WERI-Rb-1 (cell line): Measurements from ENCODE around the gene DGKI.

ENCODE experiments used
- DNase-seq: peaks from one replicate; pipeline ENCODE4 v3.0.0-alpha.2; 2020
- H3K27ac ChIP-seq: fragments of 250-450 bp; sonication (Bioruptor Pico); 2 replicates; pipeline ENCODE4 v1.5.1; 2020; ENCODE audit warnings: mild to moderate bottlenecking, moderate library complexity
- H3K27me3 ChIP-seq: fragments of 250-450 bp; sonication (Bioruptor Pico); 2 replicates; pipeline ENCODE4 v1.5.1; 2021; ENCODE audit warnings: mild to moderate bottlenecking, low read depth, moderate library complexity; ENCODE audit not compliant: insufficient read depth, severe bottlenecking
- H3K36me3 ChIP-seq: fragments of 250-450 bp; sonication (Bioruptor Pico); 2 replicates; pipeline ENCODE4 v1.5.1; 2020; ENCODE audit warnings: mild to moderate bottlenecking, moderate library complexity
- H3K4me3 ChIP-seq: 2 replicates; pipeline ENCODE4 v1.5.1; 2011; ENCODE audit warnings: low read depth, mild to moderate bottlenecking, control low read depth, low read length
- H3K9me3 ChIP-seq: fragments of 250-450 bp; sonication (Bioruptor Pico); 2 replicates; pipeline ENCODE4 v1.5.1; 2021; ENCODE audit warnings: mild to moderate bottlenecking, moderate library complexity; ENCODE audit not compliant: severe bottlenecking
- CTCF ChIP-seq: IDR thresholded peaks from 2 replicates; pipeline ENCODE4 v1.5.1; 2011; ENCODE audit warnings: low read depth, mild to moderate bottlenecking, control low read depth, inconsistent platforms, low read length

DGKI gene

DNA sequence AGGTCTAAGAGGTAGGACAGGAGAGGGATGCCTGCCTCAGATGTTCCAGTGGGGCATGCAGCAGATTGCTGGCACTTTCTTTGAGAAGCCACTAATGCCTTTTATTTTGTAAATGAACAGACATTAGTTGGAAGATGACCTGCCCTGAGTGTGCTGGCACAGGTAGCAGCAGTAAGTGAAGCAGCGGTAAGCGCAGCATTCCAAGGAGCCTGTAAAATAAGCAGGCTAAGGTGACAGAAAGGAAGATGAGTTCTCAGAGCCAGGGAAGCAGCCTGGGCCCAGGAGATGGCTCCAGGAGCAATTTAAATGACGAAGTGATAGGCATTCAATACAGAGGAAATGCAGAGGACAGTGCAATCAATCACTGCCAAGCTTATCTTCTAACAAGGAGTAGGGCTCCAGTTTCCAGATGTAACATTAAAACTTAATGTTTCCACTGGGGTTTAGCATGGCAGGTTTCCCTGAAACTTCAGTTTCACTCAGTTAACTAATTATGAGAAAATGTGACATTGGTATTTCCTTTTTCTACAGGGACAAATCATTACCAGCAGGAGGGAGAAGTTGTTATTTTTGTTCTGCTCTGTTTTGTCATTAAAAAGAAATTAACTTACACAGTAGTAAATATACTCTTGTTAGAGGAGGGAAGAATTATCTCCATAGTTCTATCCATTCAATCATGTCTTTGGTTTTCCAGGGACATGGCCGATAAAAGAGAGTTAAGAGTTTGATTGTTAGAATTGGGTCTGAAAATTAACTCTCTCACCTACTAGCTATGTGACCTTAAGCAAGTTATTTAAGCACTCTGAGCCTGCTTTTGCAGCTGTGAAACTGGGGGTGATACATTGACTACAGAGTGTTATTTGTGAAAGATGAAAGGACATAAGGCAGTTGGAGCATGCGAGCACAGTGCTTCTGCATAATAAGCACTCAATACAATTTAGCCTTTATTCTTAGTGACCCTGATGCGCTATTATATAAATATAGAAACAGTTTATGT is 406.6 kb downstream of the DGKI start:
- TF ChIP-seq CTCF = no peak

DNA sequence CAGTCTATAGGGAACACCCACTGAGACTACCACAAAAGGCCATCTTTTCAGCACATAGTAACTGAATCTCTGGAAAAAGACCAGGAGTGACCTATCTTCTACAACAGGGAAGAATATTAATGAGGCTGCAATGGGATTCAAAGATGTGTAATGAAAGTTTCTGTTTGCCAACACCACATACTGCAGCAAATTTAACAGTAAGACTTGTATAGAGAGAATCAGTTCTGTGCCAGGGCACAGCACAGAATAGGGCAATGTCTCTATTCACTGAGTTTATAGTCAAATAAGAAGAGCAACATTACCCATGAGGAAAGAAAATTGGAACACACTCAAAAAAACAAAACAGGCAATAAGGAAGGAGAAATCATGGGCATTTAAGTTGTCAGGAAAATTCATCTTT is 411.8 kb downstream of the DGKI start:
- H3K27me3 ChIP-seq = no peaks in the 10 kb centered on the region
- H3K4me3 ChIP-seq = no peak overlapping the region
- no peaks in the 10 kb centered on the region for H3K9me3 ChIP-seq
- H3K36me3 ChIP-seq = no peaks in the 10 kb centered on the region
- no peak for TF ChIP-seq CTCF
- H3K27ac ChIP-seq = no peak overlapping the region
- no peak for DNase-seq

More for the DNA sequence above, 406.6 kb downstream of the DGKI start:
- Histone ChIP-seq H3K27me3 (no peaks in the 10 kb centered on the region), H3K4me3 (no peak overlapping the region), H3K36me3 (no peaks in the 10 kb centered on the region), H3K27ac (no peak overlapping the region), H3K9me3 (no peaks in the 10 kb centered on the region)
- no peak for DNase-seq

DNA sequence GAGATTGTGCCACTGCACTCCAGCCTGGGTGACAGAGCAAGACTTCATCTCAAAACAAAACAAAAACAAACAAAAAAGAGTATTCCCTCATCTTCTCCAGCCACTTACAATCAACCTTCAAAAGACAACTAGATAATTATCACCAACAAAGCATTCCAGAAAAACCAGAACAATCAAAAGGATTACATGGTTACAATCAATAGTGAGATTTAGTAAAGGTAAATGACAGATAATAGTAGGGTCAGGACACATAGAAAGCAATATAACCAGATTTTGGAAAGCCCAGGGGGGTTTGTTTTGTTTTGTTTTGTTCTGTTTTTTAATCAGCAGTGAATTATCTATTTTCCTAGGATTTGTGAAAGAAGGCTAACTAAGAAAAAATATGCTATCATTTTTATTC is 412.2 kb downstream of the DGKI start:
- no peak for DNase-seq
- Histone ChIP-seq H3K4me3 (no peak overlapping the region), H3K9me3 (no peaks in the 10 kb centered on the region), H3K27me3 (no peaks in the 10 kb centered on the region), H3K27ac (no peak overlapping the region), H3K36me3 (no peaks in the 10 kb centered on the region)
- no peak for TF ChIP-seq CTCF

DNA sequence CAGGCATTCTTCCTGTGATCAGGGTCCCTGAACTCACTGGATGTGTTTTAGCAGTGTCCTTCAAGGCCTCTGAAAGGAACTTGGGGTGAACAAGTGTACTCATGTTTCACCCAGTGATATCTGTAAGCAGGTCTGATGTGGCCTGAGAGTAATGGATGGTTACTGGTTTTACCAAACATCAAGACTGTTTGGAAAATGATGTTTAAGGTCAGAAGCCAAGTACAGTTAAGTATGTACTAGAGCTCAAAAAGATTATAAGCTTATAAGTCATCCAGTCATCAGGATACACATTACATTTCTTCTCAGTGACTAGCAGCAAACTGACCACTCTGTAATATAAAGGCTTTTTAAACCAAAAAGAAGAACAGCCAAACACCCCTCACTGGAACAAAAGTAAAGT is 423.5 kb downstream of the DGKI start:
- Histone ChIP-seq H3K27me3 (no peaks in the 10 kb centered on the region), H3K9me3 (no peaks in the 10 kb centered on the region), H3K27ac (no peak overlapping the region), H3K36me3 (no peaks in the 10 kb centered on the region), H3K4me3 (no peak overlapping the region)
- no peak for TF ChIP-seq CTCF
- DNase-seq = no peak

DNA sequence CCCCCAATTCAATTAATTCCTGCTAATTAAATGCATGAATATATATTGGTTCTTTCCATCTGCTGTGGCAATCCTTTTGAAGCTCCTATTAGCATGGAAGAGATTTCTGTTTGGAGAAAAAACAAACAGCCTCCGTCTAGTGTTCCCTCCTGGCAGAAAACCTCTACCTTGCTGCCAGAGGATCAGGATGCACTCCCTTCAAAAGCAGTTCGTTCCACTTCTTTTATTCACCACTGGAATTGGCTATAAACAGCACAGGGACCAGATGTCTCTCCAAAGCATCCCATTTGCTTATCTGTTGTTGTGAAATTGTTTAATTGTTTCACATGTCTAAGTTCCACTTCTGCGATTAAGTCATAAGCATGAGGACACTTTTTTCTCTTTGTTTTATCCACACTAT is 425.4 kb downstream of the DGKI start:
- no peak overlapping the region for H3K27ac ChIP-seq
- no peaks in the 10 kb centered on the region for H3K36me3 ChIP-seq
- no peak for DNase-seq
- no peak overlapping the region for H3K4me3 ChIP-seq
- no peak for TF ChIP-seq CTCF
- H3K27me3 ChIP-seq = no peaks in the 10 kb centered on the region
- no peaks in the 10 kb centered on the region for H3K9me3 ChIP-seq

DNA sequence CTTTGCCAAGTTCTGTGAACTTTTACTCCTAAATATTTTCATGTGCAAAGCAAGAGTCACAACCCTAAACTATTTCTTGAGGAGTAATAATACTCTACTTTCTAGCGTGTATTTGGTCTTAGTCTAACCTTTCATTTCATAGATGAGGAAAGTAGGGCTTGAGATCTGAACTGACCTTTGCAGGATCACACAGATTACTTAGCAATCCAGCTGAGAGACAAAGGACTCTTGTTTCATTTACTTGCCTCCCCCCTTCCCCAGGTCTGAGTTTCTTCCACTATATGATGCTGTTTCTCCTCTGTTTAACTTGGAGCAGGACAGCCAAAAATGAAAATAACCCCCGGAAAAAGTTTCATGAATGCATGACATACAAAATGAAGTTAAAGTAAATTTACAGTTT is 427.9 kb downstream of the DGKI start:
- no peak for TF ChIP-seq CTCF
- no peak overlapping the region for H3K27ac ChIP-seq
- H3K9me3 ChIP-seq = no peaks in the 10 kb centered on the region
- no peak for DNase-seq
- no peaks in the 10 kb centered on the region for H3K36me3 ChIP-seq
- no peak overlapping the region for H3K4me3 ChIP-seq
- H3K27me3 ChIP-seq = no peaks in the 10 kb centered on the region
